HepG2 (cell line): ENCODE results near the gene PSMD5. TPM values are rescaled to one million over a fixed set of nuclear protein-coding genes. Genes with fewer than 3 reads are reported as not detected.
A peak's percentile ranks its signal among the peaks of the same experiment; 100 is the strongest.

Source experiments
- ATAC-seq: fragments of 200-7000 bp; cut with Tn5 transposase; 3 replicates; pipeline ENCODE4 v1.9.1; 2020; ENCODE audit warnings: mild to moderate bottlenecking, moderate library complexity
- BruUV-seq: library from RNA; stranded (reverse); fragments of 400-500 nt; replicated peaks from 2 replicates; lab custom pipeline; 2021; lab: Mats Ljungman, UMichigan
- CTCF ChIA-PET: fragments of 300-600 bp; formaldehyde crosslinking; extraction: SDS; loops from one replicate; lab custom pipeline; 2021; ENCODE audit warnings: low total read pairs, inconsistent platforms, low intra/inter-chr PET ratio; lab: Yijun Ruan, JAX
- POLR2A ChIA-PET: fragments of 350-600 bp; sonication (Branson Sonifier 250); formaldehyde crosslinking; loops from one replicate; lab custom pipeline; 2020; ENCODE audit warnings: antibody characterized with exemption, inconsistent platforms; lab: Yijun Ruan, JAX
- DNase-seq: peaks from one replicate; pipeline ENCODE4 v3.0.0-alpha.2; 2015; ENCODE audit warnings: low spot score
- FAIRE-seq: peaks from 3 replicates; lab custom pipeline; 2011; peaks lifted over from hg19 to GRCh38; lab: Jason Lieb, UNC
- H2AFZ ChIP-seq: one replicate; pipeline ENCODE4 v1.6.1; 2011; ENCODE audit warnings: low read length, inconsistent platforms
- H3K27ac ChIP-seq: fragments of 300-600 bp; 3 replicates; pipeline ENCODE4 v1.8.0; 2011; ENCODE audit warnings: mixed run types, mild to moderate bottlenecking, mixed read lengths, low read length, inconsistent platforms; ENCODE audit not compliant: insufficient read depth; ENCODE audit errors: extremely low read length
- H3K27me3 ChIP-seq, 2 experiments: fragments of 200-600 bp in 1 of 2; 2 replicates in 1 of 2; 3 replicates in 1 of 2; pipeline versions ENCODE4 v1.6.0 to v1.8.0; 2011; ENCODE audit warnings: low read length in 2 of 2, mild to moderate bottlenecking in 2 of 2, moderate library complexity in 2 of 2, inconsistent platforms in 1 of 2; ENCODE audit not compliant: insufficient read depth in 2 of 2, control insufficient read depth in 1 of 2
- H3K36me3 ChIP-seq, 2 experiments: fragments of 200-600 bp in 1 of 2; replicated peaks in 1 of 2; 2 replicates in 1 of 2; 3 replicates in 1 of 2; pipeline versions ENCODE4 v1.5.1 to v1.8.0; 2011; ENCODE audit warnings: low read length in 2 of 2, inconsistent platforms in 1 of 2; ENCODE audit not compliant: insufficient read depth in 2 of 2, control insufficient read depth in 1 of 2
- H3K4me1 ChIP-seq: 2 replicates; pipeline ENCODE4 v1.5.1; 2012; ENCODE audit warnings: low read length, inconsistent platforms; ENCODE audit not compliant: insufficient read depth
- H3K4me2 ChIP-seq: 2 replicates; pipeline ENCODE4 v1.6.0; 2011; ENCODE audit warnings: low read depth, low read length, inconsistent platforms
- H3K4me3 ChIP-seq, 3 experiments: fragments of 200-600 bp in 1 of 3; sonication (generic), shearing (Covaris generic) in 1 of 3; replicated peaks in 1 of 3; 2 replicates each; pipeline ENCODE4 v1.5.1; 2011 to 2016; ENCODE audit warnings: low read length in 3 of 3, inconsistent platforms in 2 of 3, low read depth in 2 of 3, mild to moderate bottlenecking in 2 of 3, control low read depth in 1 of 3, mixed read lengths in 1 of 3; ENCODE audit not compliant: insufficient read depth in 1 of 3
- H3K79me2 ChIP-seq: one replicate; pipeline ENCODE4 v1.6.1; 2011; ENCODE audit warnings: low read length, inconsistent platforms; ENCODE audit not compliant: insufficient read depth
- H3K9ac ChIP-seq: 2 replicates; pipeline ENCODE4 v1.6.0; 2011; ENCODE audit warnings: mild to moderate bottlenecking, low read depth, low read length, inconsistent platforms; ENCODE audit not compliant: insufficient read depth
- H3K9me3 ChIP-seq: 2 replicates; pipeline ENCODE4 v1.5.1; 2012; ENCODE audit warnings: mild to moderate bottlenecking, low read length
- H4K20me1 ChIP-seq: 2 replicates; pipeline ENCODE4 v1.6.0; 2011; ENCODE audit warnings: inconsistent platforms, mild to moderate bottlenecking, low read length, moderate library complexity; ENCODE audit not compliant: insufficient read depth
- CEBPZ ChIP-seq: IDR thresholded peaks from 2 replicates; pipeline ENCODE4 v1.6.1; 2012; ENCODE audit warnings: low read length, improper control_type of control experiment
- CENPT ChIP-seq: sonication (generic); formaldehyde crosslinking; IDR thresholded peaks from 2 replicates; pipeline ENCODE4 v1.8.0; 2022; ENCODE audit warnings: low read depth, mild to moderate bottlenecking, moderate library complexity, missing genetic modification reagents
- NR2F2 ChIP-seq: IDR thresholded peaks from 2 replicates; pipeline ENCODE4 v1.6.1; 2012; ENCODE audit warnings: low read depth, inconsistent platforms, borderline replicate concordance
- TMF1 ChIP-seq: sonication (generic); formaldehyde crosslinking; IDR thresholded peaks from 2 replicates; pipeline ENCODE4 v1.8.1; 2022; ENCODE audit warnings: low read depth, missing genetic modification reagents
- ZFAT ChIP-seq: sonication (generic); formaldehyde crosslinking; conservative IDR thresholded peaks from 2 replicates; pipeline ENCODE4 v1.8.1; 2023; ENCODE audit warnings: missing genetic modification reagents, inconsistent platforms
- ZKSCAN5 ChIP-seq: sonication (generic); formaldehyde crosslinking; IDR thresholded peaks from 2 replicates; pipeline ENCODE4 v1.5.1; 2020; ENCODE audit warnings: mild to moderate bottlenecking, missing genetic modification reagents
- ZNF337 ChIP-seq: sonication (generic); formaldehyde crosslinking; IDR thresholded peaks from 2 replicates; pipeline ENCODE4 v1.5.1; 2020; ENCODE audit warnings: missing genetic modification reagents, low read depth, mild to moderate bottlenecking, borderline replicate concordance
- ZNF777 ChIP-seq: sonication (generic); formaldehyde crosslinking; IDR thresholded peaks from 2 replicates; pipeline ENCODE4 v1.4.0; 2020; ENCODE audit warnings: missing genetic modification reagents
- in situ Hi-C: cut with HindIII; loops from 2 replicates; pipeline ENCODE4 v1.10.0; 2017; ENCODE audit warnings: low pct_unique_long_range_greater_than_20kb; ENCODE audit not compliant: extremely low pct_ligation_motif_present
- intact Hi-C: fragments of 100-400 bp; cut with micrococcal nuclease; formaldehyde crosslinking; loops from one replicate; pipeline ENCODE4 v1.10.0; 2022; ENCODE audit not compliant: unreplicated experiment
- polyA plus RNA-seq, 8 experiments: library from polyadenylated mRNA; depleted of rRNA in 3 of 8; stranded (reverse) in 7 of 8; unstranded in 1 of 8; fragments of >200 nt; fragmentation: Illumina TruSeq in 4 of 8; extraction: Trizol in 4 of 8; gene quantifications; 2 replicates each; pipeline versions ENCODE4 v1.2.1 to v1.2.3, GENCODE V29; 2011 to 2016; ENCODE audit warnings: low read depth in 4 of 8, missing spikeins in 1 of 8, mixed read lengths in 1 of 8; ENCODE audit not compliant: insufficient read depth in 1 of 8
- total RNA-seq, 5 experiments: library from RNA; depleted of rRNA; stranded (reverse); fragments of >200 nt; fragmentation: Illumina TruSeq; extraction: Trizol; gene quantifications; 2 replicates each; pipeline ENCODE4 v1.2.3, GENCODE V29; 2016; ENCODE audit warnings: low read depth in 1 of 5

Gene PSMD5
- total and polyA plus RNA-seq, 2 of the 13 experiments (the other 11 are each of a cell fraction or from before 2014, with no cell fraction given) = 12.7 to 18.1 TPM

- peak; percentile 30 for FAIRE-seq
- in situ Hi-C loops = no loop called here
- Histone ChIP-seq H3K4me3 (no peak overlapping the region; a peak in 1 of 6 replicates), H3K4me2 (peak overlapping the region; percentile 10), H3K9me3 (no peaks in the 10 kb centered on the region), H3K27ac (peak overlapping the region; percentile 72), H3K9ac (peak overlapping the region; percentile 4; the same call in 1 of the 2 replicates), H3K79me2 (peaks cover 35% of the 10 kb centered on the region), H3K36me3 (peaks cover 5 to 29% of the 10 kb centered on the region in 2 experiments), H3K4me1 (peaks cover 76% of the 10 kb centered on the region), H3K27me3 (no peaks in the 10 kb centered on the region), H2AFZ (no peak overlapping the region), H4K20me1 (no peaks in the 10 kb centered on the region)
- intact Hi-C loops = no loop called here
- no peak for ATAC-seq
- ChIA-PET POLR2A (interaction anchor here (0.6 to 3.8 kb wide), 9 partner anchors 9 to 594 kb away, joined by 3 to 76 read pairs (median 4); partner anchors contain the start of gene FBXW2), CTCF (no interaction called here)
- BruUV-seq = TSS peak; percentile 67
- TF ChIP-seq TMF1 (CRISPR knock-in tag) = no peak
- no peak for TF ChIP-seq NR2F2
- TF ChIP-seq ZFAT (CRISPR knock-in tag) = no peak
- no peak for TF ChIP-seq ZNF337 (CRISPR knock-in tag)
- TF ChIP-seq ZNF777 (CRISPR knock-in tag) = 0 out of 2 replicates have a peak, but pooled peaks have one; percentile 5
- TF ChIP-seq CEBPZ = no peak
- TF ChIP-seq ZKSCAN5 (CRISPR knock-in tag) = no peak
- no peak for TF ChIP-seq CENPT (CRISPR knock-in tag)
- no peak for DNase-seq
Measured at GRCh38 chr9:120779227-120779626, 63.5 kb downstream of the PSMD5 start.
